MM.1S (cell line): Measurements from ENCODE around the gene MCEMP1.

Experiments used
- DNase-seq: peaks from one replicate; pipeline ENCODE4 v3.0.0-alpha.2; 2015
- H2AFZ ChIP-seq: fragments of 300-600 bp; sonication (generic); 2 replicates; pipeline ENCODE4 v1.6.0; 2016; ENCODE audit warnings: antibody characterized with exemption, low read length
- H3F3A ChIP-seq: fragments of 300-600 bp; sonication (generic); 2 replicates; pipeline ENCODE4 v1.6.1; 2016; ENCODE audit warnings: mild to moderate bottlenecking, antibody characterized with exemption, low read length, moderate library complexity, mixed read lengths; ENCODE audit not compliant: insufficient read depth
- H3K27ac ChIP-seq: fragments of 300-600 bp; sonication (generic); 2 replicates; pipeline ENCODE4 v1.5.1; 2016; ENCODE audit warnings: mild to moderate bottlenecking, low read length
- H3K27me3 ChIP-seq: fragments of 300-600 bp; sonication (generic); replicated peaks from 2 replicates; pipeline ENCODE4 v1.6.0; 2016; ENCODE audit warnings: low read length; ENCODE audit not compliant: insufficient read depth
- H3K36me3 ChIP-seq: fragments of 300-600 bp; sonication (generic); replicated peaks from 2 replicates; pipeline ENCODE4 v1.6.1; 2016; ENCODE audit warnings: mild to moderate bottlenecking, low read length, mixed read lengths; ENCODE audit not compliant: insufficient read depth
- H3K4me1 ChIP-seq: fragments of 300-600 bp; sonication (generic); 2 replicates; pipeline ENCODE4 v1.6.1; 2016; ENCODE audit warnings: low read length, mixed read lengths
- H3K4me2 ChIP-seq: fragments of 300-600 bp; sonication (generic); 2 replicates; pipeline ENCODE4 v1.6.0; 2016; ENCODE audit warnings: low read depth, low read length
- H3K4me3 ChIP-seq: fragments of 300-600 bp; sonication (generic); 2 replicates; pipeline ENCODE4 v1.5.1; 2016; ENCODE audit warnings: low read length, mixed read lengths
- H3K79me2 ChIP-seq: fragments of 300-600 bp; sonication (generic); 2 replicates; pipeline ENCODE4 v1.6.1; 2016; ENCODE audit warnings: mixed run types, low read length, mixed read lengths
- H3K9ac ChIP-seq: fragments of 300-600 bp; sonication (generic); 2 replicates; pipeline ENCODE4 v1.6.1; 2016; ENCODE audit warnings: low read length, mixed read lengths
- H3K9me2 ChIP-seq: fragments of 300-600 bp; sonication (generic); replicated peaks from 2 replicates; pipeline ENCODE4 v1.6.1; 2016; ENCODE audit warnings: mild to moderate bottlenecking, low read length, mixed read lengths; ENCODE audit not compliant: insufficient read depth
- H3K9me3 ChIP-seq: fragments of 300-600 bp; sonication (generic); replicated peaks from 2 replicates; pipeline ENCODE4 v1.6.1; 2016; ENCODE audit warnings: mild to moderate bottlenecking, low read length, mixed read lengths; ENCODE audit not compliant: insufficient read depth
- H4K20me1 ChIP-seq: fragments of 300-600 bp; sonication (generic); 2 replicates; pipeline ENCODE4 v1.6.1; 2016; ENCODE audit warnings: mild to moderate bottlenecking, low read length, moderate library complexity, mixed read lengths; ENCODE audit not compliant: insufficient read depth
- EZH2 ChIP-seq: fragments of 300-600 bp; sonication (generic); optimal IDR thresholded peaks from 2 replicates; pipeline ENCODE3; 2017; ENCODE audit warnings: low read depth, mild to moderate bottlenecking, antibody characterized with exemption, low read length, mixed read lengths
- EZH2phosphoT487 ChIP-seq: fragments of 300-600 bp; sonication (generic); IDR thresholded peaks from 2 replicates; pipeline ENCODE4 v1.6.1; 2018; ENCODE audit warnings: antibody characterized with exemption, low read length
- TF ChIP-seq, protein P1 (sequence below): fragments of 300-600 bp; sonication (generic); IDR thresholded peaks from 2 replicates; pipeline ENCODE4 v1.5.1; 2016; ENCODE audit warnings: antibody characterized with exemption, low read length, mixed read lengths

Gene MCEMP1

GRCh38 chr19:7701049-7701653, 24.3 kb downstream of the MCEMP1 start:
- peaks cover 90% of the 10 kb centered on the region for H3K27me3 ChIP-seq
- H3K79me2 ChIP-seq: no peaks in the 10 kb centered on the region
- no peaks in the 10 kb centered on the region for H3K9me3 ChIP-seq
- H3K9ac ChIP-seq: no peak overlapping the region
- H3F3A ChIP-seq: no peaks in the 10 kb centered on the region
- no peaks in the 10 kb centered on the region for H3K4me1 ChIP-seq
- H3K27ac ChIP-seq: no peak overlapping the region
- TF ChIP-seq EZH2: no peak
- no peak for TF ChIP-seq EZH2phosphoT487
- TF ChIP-seq, protein P1, sequence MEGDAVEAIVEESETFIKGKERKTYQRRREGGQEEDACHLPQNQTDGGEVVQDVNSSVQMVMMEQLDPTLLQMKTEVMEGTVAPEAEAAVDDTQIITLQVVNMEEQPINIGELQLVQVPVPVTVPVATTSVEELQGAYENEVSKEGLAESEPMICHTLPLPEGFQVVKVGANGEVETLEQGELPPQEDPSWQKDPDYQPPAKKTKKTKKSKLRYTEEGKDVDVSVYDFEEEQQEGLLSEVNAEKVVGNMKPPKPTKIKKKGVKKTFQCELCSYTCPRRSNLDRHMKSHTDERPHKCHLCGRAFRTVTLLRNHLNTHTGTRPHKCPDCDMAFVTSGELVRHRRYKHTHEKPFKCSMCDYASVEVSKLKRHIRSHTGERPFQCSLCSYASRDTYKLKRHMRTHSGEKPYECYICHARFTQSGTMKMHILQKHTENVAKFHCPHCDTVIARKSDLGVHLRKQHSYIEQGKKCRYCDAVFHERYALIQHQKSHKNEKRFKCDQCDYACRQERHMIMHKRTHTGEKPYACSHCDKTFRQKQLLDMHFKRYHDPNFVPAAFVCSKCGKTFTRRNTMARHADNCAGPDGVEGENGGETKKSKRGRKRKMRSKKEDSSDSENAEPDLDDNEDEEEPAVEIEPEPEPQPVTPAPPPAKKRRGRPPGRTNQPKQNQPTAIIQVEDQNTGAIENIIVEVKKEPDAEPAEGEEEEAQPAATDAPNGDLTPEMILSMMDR: no peak
- H3K36me3 ChIP-seq: no peaks in the 10 kb centered on the region
- H3K4me3 ChIP-seq: no peak overlapping the region
- no peak overlapping the region for H3K4me2 ChIP-seq
- H4K20me1 ChIP-seq: no peaks in the 10 kb centered on the region
- no peak for DNase-seq
- H3K9me2 ChIP-seq: no peaks in the 10 kb centered on the region
- H2AFZ ChIP-seq: no peak overlapping the region

DNA sequence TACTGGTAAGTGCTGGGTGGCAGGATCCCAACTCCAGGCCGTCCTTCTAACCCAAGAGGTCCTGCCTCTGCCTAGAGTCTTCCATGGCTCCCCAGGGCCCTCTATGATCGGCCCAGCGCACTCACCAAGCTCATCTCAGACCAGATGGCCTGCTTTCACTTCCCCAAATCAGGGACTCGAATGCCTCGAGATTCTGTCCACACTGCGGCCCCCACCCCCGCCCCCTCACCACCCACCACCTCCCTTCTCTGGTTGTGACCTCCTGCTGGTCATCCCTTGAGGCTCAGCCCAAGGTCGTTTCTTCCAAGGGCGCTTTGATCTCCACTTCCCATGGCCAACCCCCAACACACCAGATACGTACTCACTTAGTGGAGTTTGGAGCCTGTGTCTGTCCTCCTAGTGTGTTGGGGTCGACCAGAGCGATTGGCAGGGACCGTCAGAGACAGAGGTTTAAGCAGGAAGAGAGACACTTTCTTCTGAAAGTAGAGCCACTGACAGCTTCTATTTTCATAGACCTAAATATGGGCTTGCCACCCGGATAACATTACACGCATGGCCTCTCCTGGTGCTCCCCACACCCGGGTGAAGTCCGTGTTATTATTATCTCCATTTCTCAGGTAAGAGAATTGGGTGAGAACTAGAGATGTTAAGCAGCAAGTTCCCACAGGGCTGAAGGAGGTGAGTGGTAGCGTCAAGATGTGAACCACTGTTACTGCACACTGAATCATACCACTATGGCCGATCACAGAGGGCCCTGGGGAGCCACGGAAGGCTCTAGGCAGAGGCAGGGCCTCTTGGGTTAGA, 25.0 kb downstream of the MCEMP1 start, which contains the start of gene FCER2:
Gene FCER2, minus strand, starts transcription at position 478 of the 804 bp plus-strand sequence. CDS start 2,371 bp downstream, outside the sequence.
- Histone ChIP-seq H3K4me3 (no peak within 1 kb of the TSS), H4K20me1 (no peaks in the 10 kb centered on the region), H3K9ac (no peak within 1 kb of the TSS), H3K79me2 (no peaks in the 10 kb centered on the region), H2AFZ (no peak within 1 kb of the TSS), H3K36me3 (no peaks in the 10 kb centered on the region), H3F3A (no peaks in the 10 kb centered on the region), H3K9me3 (no peaks in the 10 kb centered on the region), H3K4me1 (no peaks in the 10 kb centered on the region), H3K4me2 (no peak within 1 kb of the TSS), H3K9me2 (no peaks in the 10 kb centered on the region), H3K27ac (no peak within 1 kb of the TSS), H3K27me3 (peaks cover 89% of the 10 kb centered on the region)
- TF ChIP-seq EZH2phosphoT487 (no peak), EZH2 (no peak)
- TF ChIP-seq, protein P1: no peak
- DNase-seq: no peak

GRCh38 chr19:7703332-7703731, 26.4 kb downstream of the MCEMP1 start:
- Histone ChIP-seq H3K4me1 (no peaks in the 10 kb centered on the region), H3K27ac (no peak overlapping the region), H3K4me2 (no peak overlapping the region), H3F3A (no peaks in the 10 kb centered on the region), H2AFZ (no peak overlapping the region), H4K20me1 (no peaks in the 10 kb centered on the region), H3K9ac (no peak overlapping the region), H3K27me3 (peaks cover 85% of the 10 kb centered on the region), H3K79me2 (no peaks in the 10 kb centered on the region), H3K9me2 (no peaks in the 10 kb centered on the region), H3K4me3 (no peak overlapping the region), H3K9me3 (no peaks in the 10 kb centered on the region), H3K36me3 (no peaks in the 10 kb centered on the region)
- TF ChIP-seq, protein P1: no peak
- no peak for TF ChIP-seq EZH2phosphoT487
- TF ChIP-seq EZH2: no peak
- DNase-seq: no peak
